Measurements from ENCODE around the gene TNFRSF14.

The TNFRSF14 gene

GRCh38 chr1:2542246-2542915 is 13.8 kb upstream of the TNFRSF14 start:
- peaks cover 14% of the 10 kb centered on the region for H3K4me1 ChIP-seq (ENCODE audit: control insufficient read depth, low read length)
- peaks cover 4% of the 10 kb centered on the region; the same call in 1 of the 2 replicates for H3K79me2 ChIP-seq (ENCODE audit: control insufficient read depth, low read length)
- no peaks in the 10 kb centered on the region for H4K20me1 ChIP-seq (ENCODE audit: control insufficient read depth, insufficient read depth, low read depth, low read length)
- TF ChIP-seq CTCF (IDR thresholded peaks at IDR 0.05; ENCODE audit: low read depth, low read length, poor library complexity, severe bottlenecking) (no peak), EZH2phosphoT487 (IDR thresholded peaks at IDR 0.05; ENCODE audit: borderline replicate concordance, low read length) (no peak)
- H3K9me3 ChIP-seq (ENCODE audit: control insufficient read depth, insufficient read depth, low read length) = no peaks in the 10 kb centered on the region
- H3K4me2 ChIP-seq (ENCODE audit: low read length) = no peak overlapping the region
- H3K27ac ChIP-seq (ENCODE audit: low read depth, low read length) = no peak overlapping the region
- H3K4me3 ChIP-seq (ENCODE audit: low read length) = no peak overlapping the region
- H3K27me3 ChIP-seq (ENCODE audit: control insufficient read depth, low read length) = peaks cover 29% of the 10 kb centered on the region
- no peaks in the 10 kb centered on the region for H3K36me3 ChIP-seq (ENCODE audit: control insufficient read depth, low read length)
- peaks cover 2% of the 10 kb centered on the region for H3F3A ChIP-seq (ENCODE audit: control insufficient read depth, insufficient read depth)
- no peaks in the 10 kb centered on the region for H3K9me2 ChIP-seq (replicated peaks; ENCODE audit: control insufficient read depth, low read length)

GRCh38 chr1:2543543-2544092 is 12.6 kb upstream of the TNFRSF14 start:
- no peak overlapping the region for H3K4me2 ChIP-seq (ENCODE audit: low read length)
- H3K4me3 ChIP-seq (ENCODE audit: low read length) = no peak overlapping the region
- peaks cover 26% of the 10 kb centered on the region for H3K4me1 ChIP-seq (ENCODE audit: control insufficient read depth, low read length)
- H3F3A ChIP-seq (ENCODE audit: control insufficient read depth, insufficient read depth) = peaks cover 13% of the 10 kb centered on the region
- H3K79me2 ChIP-seq (ENCODE audit: control insufficient read depth, low read length) = peaks cover 6% of the 10 kb centered on the region; the same call in 1 of the 2 replicates
- no peaks in the 10 kb centered on the region for H4K20me1 ChIP-seq (ENCODE audit: control insufficient read depth, insufficient read depth, low read depth, low read length)
- TF ChIP-seq CTCF (IDR thresholded peaks at IDR 0.05; ENCODE audit: low read depth, low read length, poor library complexity, severe bottlenecking) (no peak), EZH2phosphoT487 (IDR thresholded peaks at IDR 0.05; ENCODE audit: borderline replicate concordance, low read length) (no peak)
- no peaks in the 10 kb centered on the region for H3K9me3 ChIP-seq (ENCODE audit: control insufficient read depth, insufficient read depth, low read length)
- H3K27me3 ChIP-seq (ENCODE audit: control insufficient read depth, low read length) = peaks cover 29% of the 10 kb centered on the region
- no peaks in the 10 kb centered on the region for H3K9me2 ChIP-seq (replicated peaks; ENCODE audit: control insufficient read depth, low read length)
- no peaks in the 10 kb centered on the region for H3K36me3 ChIP-seq (ENCODE audit: control insufficient read depth, low read length)
- no peak overlapping the region for H3K27ac ChIP-seq (ENCODE audit: low read depth, low read length)

GRCh38 chr1:2544093-2544874 is 11.9 kb upstream of the TNFRSF14 start:
- Histone ChIP-seq H3K79me2 (ENCODE audit: control insufficient read depth, low read length) (peaks cover 6% of the 10 kb centered on the region; the same call in 1 of the 2 replicates), H3K4me2 (ENCODE audit: low read length) (no peak overlapping the region), H3K27ac (ENCODE audit: low read depth, low read length) (no peak overlapping the region)

More at GRCh38 chr1:2544093-2544874, 11.9 kb upstream of the TNFRSF14 start:
- peaks cover 33% of the 10 kb centered on the region for H3K4me1 ChIP-seq (ENCODE audit: control insufficient read depth, low read length)
- H3K9me2 ChIP-seq (replicated peaks; ENCODE audit: control insufficient read depth, low read length) = no peaks in the 10 kb centered on the region
- TF ChIP-seq EZH2phosphoT487 (IDR thresholded peaks at IDR 0.05; ENCODE audit: borderline replicate concordance, low read length) (no peak), CTCF (IDR thresholded peaks at IDR 0.05; ENCODE audit: low read depth, low read length, poor library complexity, severe bottlenecking) (no peak)
- H4K20me1 ChIP-seq (ENCODE audit: control insufficient read depth, insufficient read depth, low read depth, low read length) = no peaks in the 10 kb centered on the region
- no peaks in the 10 kb centered on the region for H3K36me3 ChIP-seq (ENCODE audit: control insufficient read depth, low read length)
- H3K27me3 ChIP-seq (ENCODE audit: control insufficient read depth, low read length) = peaks cover 24% of the 10 kb centered on the region
- H3K9me3 ChIP-seq (ENCODE audit: control insufficient read depth, insufficient read depth, low read length) = no peaks in the 10 kb centered on the region
- peaks cover 20% of the 10 kb centered on the region for H3F3A ChIP-seq (ENCODE audit: control insufficient read depth, insufficient read depth)
- no peak overlapping the region for H3K4me3 ChIP-seq (ENCODE audit: low read length)

Data from DOHH2 (cell line).